IMR-90 (cell line): Measurements from ENCODE around the gene AKAP8L. TPM values are rescaled to one million over a fixed set of nuclear protein-coding genes. Genes with fewer than 3 reads are reported as not detected.
A peak's percentile ranks its signal among the peaks of the same experiment; 100 is the strongest.

Source experiments
- ATAC-seq: fragments of 200-7000 bp; cut with Tn5 transposase; 2 replicates; pipeline ENCODE4 v1.9.1; 2020; ENCODE audit warnings: low read depth, mild to moderate bottlenecking, moderate library complexity
- BruUV-seq: library from RNA; stranded (reverse); fragments of 400-500 nt; replicated peaks from 2 replicates; lab custom pipeline; 2021; lab: Mats Ljungman, UMichigan
- CTCF ChIA-PET: fragments of 300-600 bp; formaldehyde crosslinking; extraction: SDS; loops from one replicate; lab custom pipeline; 2021; ENCODE audit warnings: antibody characterized with exemption; lab: Yijun Ruan, JAX
- POLR2A ChIA-PET: fragments of 300-600 bp; sonication (Branson Sonifier 250); formaldehyde crosslinking; loops from one replicate; lab custom pipeline; 2022; ENCODE audit warnings: antibody characterized with exemption; ENCODE audit not compliant: unreplicated experiment; lab: Charles Lee
- DNase-seq: peaks from one replicate; pipeline ENCODE4 v3.0.0; 2013
- H2AFZ ChIP-seq: replicated peaks from 2 replicates; pipeline ENCODE3; 2013; ENCODE audit warnings: low read length, mild to moderate bottlenecking; ENCODE audit not compliant: poor library complexity
- H2AK5ac ChIP-seq: 2 replicates; pipeline ENCODE4 v1.6.1; 2013; ENCODE audit warnings: low read depth, low read length, inconsistent platforms
- H2AK9ac ChIP-seq: replicated peaks from 2 replicates; pipeline ENCODE3; 2013; ENCODE audit warnings: mild to moderate bottlenecking, low read depth, low read length, moderate library complexity; ENCODE audit not compliant: poor library complexity
- H2BK120ac ChIP-seq: 2 replicates; pipeline ENCODE4 v1.6.1; 2013; ENCODE audit warnings: low read depth, low read length, inconsistent platforms
- H2BK15ac ChIP-seq: 3 replicates; pipeline ENCODE4 v1.6.1; 2013; ENCODE audit warnings: low read depth, low read length, inconsistent platforms
- H2BK20ac ChIP-seq: 2 replicates; pipeline ENCODE4 v1.6.1; 2013; ENCODE audit warnings: low read depth, mild to moderate bottlenecking, inconsistent platforms, low read length, moderate library complexity
- H2BK5ac ChIP-seq: 2 replicates; pipeline ENCODE4 v1.6.1; 2013; ENCODE audit warnings: mild to moderate bottlenecking, low read depth, low read length, inconsistent platforms; ENCODE audit not compliant: poor library complexity, severe bottlenecking
- H3K14ac ChIP-seq: replicated peaks from 2 replicates; pipeline ENCODE4 v1.6.1; 2013; ENCODE audit warnings: low read depth, low read length, inconsistent platforms
- H3K18ac ChIP-seq: 2 replicates; pipeline ENCODE4 v1.6.1; 2013; ENCODE audit warnings: low read depth, low read length, control low read depth
- H3K23ac ChIP-seq: 2 replicates; pipeline ENCODE4 v1.6.1; 2013; ENCODE audit warnings: low read depth, low read length, inconsistent platforms
- H3K27ac ChIP-seq: 2 replicates; pipeline ENCODE4 v1.5.1; 2013; ENCODE audit warnings: mild to moderate bottlenecking, control low read depth, low read length; ENCODE audit not compliant: insufficient read depth
- H3K27me3 ChIP-seq: 2 replicates; pipeline ENCODE4 v1.6.1; 2013; ENCODE audit warnings: low read length; ENCODE audit not compliant: control insufficient read depth, insufficient read depth
- H3K36me3 ChIP-seq: 2 replicates; pipeline ENCODE4 v1.6.1; 2013; ENCODE audit warnings: low read length, mixed read lengths; ENCODE audit not compliant: control insufficient read depth, insufficient read depth
- H3K4ac ChIP-seq: 2 replicates; pipeline ENCODE4 v1.6.1; 2013; ENCODE audit warnings: low read depth, low read length, inconsistent platforms
- H3K4me1 ChIP-seq: 2 replicates; pipeline ENCODE4 v1.6.1; 2013; ENCODE audit warnings: low read length, mixed read lengths; ENCODE audit not compliant: control insufficient read depth, insufficient read depth
- H3K4me2 ChIP-seq: 2 replicates; pipeline ENCODE4 v1.6.1; 2013; ENCODE audit warnings: low read depth, mild to moderate bottlenecking, control low read depth, low read length, moderate library complexity
- H3K4me3 ChIP-seq: 2 replicates; pipeline ENCODE4 v1.5.1; 2013; ENCODE audit warnings: low read depth, mild to moderate bottlenecking, control low read depth, low read length, moderate library complexity; ENCODE audit not compliant: insufficient read depth
- H3K56ac ChIP-seq: 2 replicates; pipeline ENCODE4 v1.6.1; 2013; ENCODE audit warnings: low read length, inconsistent platforms; ENCODE audit not compliant: insufficient read depth; ENCODE audit errors: extremely low read depth
- H3K79me1 ChIP-seq, 2 experiments: 2 replicates each; pipeline ENCODE4 v1.6.1; 2013; ENCODE audit warnings: low read length in 2 of 2, inconsistent platforms in 1 of 2, low read depth in 1 of 2
- H3K9ac ChIP-seq: 2 replicates; pipeline ENCODE4 v1.6.1; 2013; ENCODE audit warnings: low read depth, low read length, control low read depth
- H3K9me1 ChIP-seq: 2 replicates; pipeline ENCODE4 v1.6.1; 2013; ENCODE audit warnings: low read length, inconsistent platforms; ENCODE audit not compliant: insufficient read depth
- H3K9me3 ChIP-seq: 2 replicates; pipeline ENCODE4 v1.6.1; 2013; ENCODE audit warnings: low read length; ENCODE audit not compliant: control insufficient read depth, insufficient read depth
- H4K20me1 ChIP-seq: 2 replicates; pipeline ENCODE4 v1.6.1; 2013; ENCODE audit warnings: low read length, inconsistent platforms; ENCODE audit not compliant: insufficient read depth
- H4K5ac ChIP-seq: 2 replicates; pipeline ENCODE4 v1.6.1; 2013; ENCODE audit warnings: mild to moderate bottlenecking, low read depth, low read length, control low read depth
- H4K8ac ChIP-seq, 2 experiments: 2 replicates each; pipeline ENCODE4 v1.6.1; 2013; ENCODE audit warnings: low read depth in 2 of 2, low read length in 2 of 2, control low read depth in 1 of 2, inconsistent platforms in 1 of 2
- H4K91ac ChIP-seq: 2 replicates; pipeline ENCODE4 v1.6.1; 2013; ENCODE audit warnings: low read depth, low read length, inconsistent platforms; ENCODE audit not compliant: insufficient read depth
- FOS ChIP-seq: fragments of 150-350 bp; IDR thresholded peaks from 2 replicates; pipeline ENCODE4 v1.6.1; 2016; ENCODE audit warnings: low read depth, low read length
- MXI1 ChIP-seq: IDR thresholded peaks from 2 replicates; pipeline ENCODE4 v1.6.1; 2012; ENCODE audit warnings: low read depth, mild to moderate bottlenecking, low read length, moderate library complexity, borderline replicate concordance
- WGBS, 2 experiments: methylation state at CpG; one replicate each; pipeline versions ENCODE4 v1.1.5 to v1.1.7; 2013; ENCODE audit warnings: missing lambda C conversion rate in 2 of 2; ENCODE audit not compliant: insufficient read length in 1 of 2; ENCODE audit errors: extremely low coverage in 2 of 2; 5-methylcytosine and 5-hydroxymethylcytosine counted together
- dilution Hi-C: fragments of 300-500 bp; cut with HindIII; formaldehyde crosslinking; loops from one replicate; pipeline ENCODE4 v1.14.3; 2018; ENCODE audit warnings: low sequenced_read_pairs; ENCODE audit not compliant: unreplicated experiment
- in situ Hi-C: fragments of 300-500 bp; cut with MboI; formaldehyde crosslinking; loops from 3 replicates; pipeline ENCODE4 v1.14.3; 2019; ENCODE audit warnings: low sequenced_read_pairs, inconsistent platforms, mixed read lengths
- intact Hi-C: fragments of 100-400 bp; cut with micrococcal nuclease; formaldehyde crosslinking; loops from 2 replicates; pipeline ENCODE4 v1.10.0; 2022
- polyA plus RNA-seq, 3 experiments: library from polyadenylated mRNA; depleted of rRNA; stranded (reverse); fragments of >200 nt; gene quantifications; 2 replicates each; pipeline ENCODE4 v1.2.3, GENCODE V29; 2012; ENCODE audit warnings: low replicate concordance in 1 of 3
- total RNA-seq: library from RNA; depleted of rRNA; stranded (reverse); fragments of >200 nt; gene quantifications from 2 replicates; pipeline ENCODE4 v1.2.3, GENCODE V29; 2012

AKAP8L gene
- total and polyA plus RNA-seq, 2 of the 4 experiments (the other 2 are of a cell fraction) = 43.1 to 44.6 TPM

GRCh38 chr19:15379999-15380647, 38.7 kb downstream of the AKAP8L start:
- Histone ChIP-seq H3K9me3 (no peaks in the 10 kb centered on the region), H2AFZ (peak overlapping the region; percentile 94), H3K4me3 (peak overlapping the region; percentile 57), H2BK5ac (peak overlapping the region; percentile 75), H3K56ac (peak overlapping the region; percentile 58; the same call in 1 of the 2 replicates), H3K9ac (peak overlapping the region; percentile 90), H3K27me3 (no peaks in the 10 kb centered on the region), H3K79me1 (peaks cover 0 to 37% of the 10 kb centered on the region in 2 experiments), H3K14ac (peak overlapping the region; percentile 12), H2BK120ac (no peak overlapping the region), H3K27ac (peak overlapping the region; percentile 95), H3K4ac (peak overlapping the region; percentile 64), H4K8ac (peak overlapping the region; percentile 82 to 93; a peak in 3 of 4 replicates), H3K18ac (peak overlapping the region; percentile 38; the same call in 1 of the 2 replicates), H4K91ac (peak overlapping the region; percentile 73), H3K9me1 (peaks cover 7% of the 10 kb centered on the region), H4K20me1 (peaks cover 38% of the 10 kb centered on the region), H2AK9ac (peak overlapping the region; percentile 99), H3K23ac (peak overlapping the region; percentile 1; the same call in 1 of the 2 replicates), H2BK15ac (no peak overlapping the region), H4K5ac (peak overlapping the region; percentile 87), H2AK5ac (peak overlapping the region; percentile 88), H3K36me3 (peaks cover 8% of the 10 kb centered on the region; the same call in 1 of the 2 replicates), H3K4me2 (peak overlapping the region; percentile 98), H2BK20ac (no peak overlapping the region), H3K4me1 (peaks cover 12% of the 10 kb centered on the region)
- CTCF ChIA-PET = interaction anchor here (1.2 kb wide), 1 partner anchor 219 kb away, joined by 3 read pairs; no protein-coding TSS in a partner anchor
- POLR2A ChIA-PET = interaction anchor here (0.6 kb wide), 1 partner anchor 39 kb away, joined by 3 read pairs; the partner anchor contains the start of gene AKAP8L
- no TSS peak for BruUV-seq
- peak; percentile 2; the same call in 1 of the 2 replicates for ATAC-seq
- peak; percentile 11 for DNase-seq
- intact Hi-C loops = loop anchor here (2.0 to 10.0 kb wide), 5 partner anchors 39 to 275 kb away; partner anchors contain the start of genes AKAP8L and SYDE1
- 0% methylated on average over 4 of the region's 56 CpGs; no CpG with 5 or more reads in 1 of the 2 experiments for WGBS, 2 experiments
- 0 out of 2 replicates have a peak, but pooled peaks have one; percentile 7 for TF ChIP-seq MXI1
- TF ChIP-seq FOS = no peak
- in situ Hi-C loops = no loop called here
- dilution Hi-C loops = no loop called here
